WTC11 (cell line): ENCODE results near the gene MICAL3.

Source experiments
- ATF1 ChIP-seq: sonication (generic); formaldehyde crosslinking; IDR thresholded peaks from 2 replicates; pipeline ENCODE4 v1.8.1; 2023; ENCODE audit warnings: mild to moderate bottlenecking, moderate library complexity, missing genetic modification reagents
- HMGA2 ChIP-seq: fragments of 250-450 bp; sonication (Bioruptor Pico); IDR thresholded peaks from 2 replicates; pipeline ENCODE4 v1.4.0; 2021; ENCODE audit warnings: mild to moderate bottlenecking, moderate library complexity
- NFE2L1 ChIP-seq: sonication (generic); formaldehyde crosslinking; IDR thresholded peaks from 2 replicates; pipeline ENCODE4 v1.8.1; 2023; ENCODE audit warnings: missing genetic modification reagents
- RELA ChIP-seq: sonication (generic); formaldehyde crosslinking; IDR thresholded peaks from 2 replicates; pipeline ENCODE4 v1.8.1; 2022; ENCODE audit warnings: missing genetic modification reagents, mild to moderate bottlenecking, borderline replicate concordance
- SOX15 ChIP-seq: fragments of 250-450 bp; sonication (Bioruptor Pico); IDR thresholded peaks from 2 replicates; pipeline ENCODE4 v1.9.0; 2021; ENCODE audit warnings: mild to moderate bottlenecking
- TEAD1 ChIP-seq: sonication (generic); formaldehyde crosslinking; IDR thresholded peaks from 2 replicates; pipeline ENCODE4 v1.8.0; 2022; ENCODE audit warnings: mild to moderate bottlenecking, missing genetic modification reagents
- TP53 ChIP-seq: sonication (generic); formaldehyde crosslinking; IDR thresholded peaks from 2 replicates; pipeline ENCODE4 v1.8.1; 2023; ENCODE audit warnings: mild to moderate bottlenecking, missing genetic modification reagents
- ZNF121 ChIP-seq: sonication (generic); formaldehyde crosslinking; IDR thresholded peaks from 2 replicates; pipeline ENCODE4 v1.8.0; 2023; ENCODE audit warnings: missing genetic modification reagents
- ZNF317 ChIP-seq: sonication (generic); formaldehyde crosslinking; IDR thresholded peaks from 2 replicates; pipeline ENCODE4 v1.8.1; 2023; ENCODE audit warnings: low read depth, mild to moderate bottlenecking, moderate library complexity, missing genetic modification reagents, borderline replicate concordance
- ZNF396 ChIP-seq: fragments of 250-450 bp; sonication (Bioruptor Pico); IDR thresholded peaks from 2 replicates; pipeline ENCODE4 v1.8.0; 2021; ENCODE audit warnings: mild to moderate bottlenecking, moderate library complexity, borderline replicate concordance
- TF ChIP-seq, protein P1 (sequence below): fragments of 200-600 bp; IDR thresholded peaks from 2 replicates; pipeline ENCODE4 v1.8.0; 2022; ENCODE audit warnings: antibody characterized with exemption
- TF ChIP-seq, protein P2 (sequence below): sonication (generic); formaldehyde crosslinking; IDR thresholded peaks from 2 replicates; pipeline ENCODE4 v1.8.1; 2023; ENCODE audit warnings: mild to moderate bottlenecking, missing genetic modification reagents
- TF ChIP-seq, protein P3 (sequence below): sonication (generic); formaldehyde crosslinking; IDR thresholded peaks from 2 replicates; pipeline ENCODE4 v1.8.1; 2022; ENCODE audit warnings: low read depth, missing genetic modification reagents, borderline replicate concordance
- TF ChIP-seq, protein P4 (sequence below): sonication (generic); formaldehyde crosslinking; IDR thresholded peaks from 2 replicates; pipeline ENCODE4 v1.8.0; 2022; ENCODE audit warnings: mild to moderate bottlenecking, missing genetic modification reagents

DNA sequence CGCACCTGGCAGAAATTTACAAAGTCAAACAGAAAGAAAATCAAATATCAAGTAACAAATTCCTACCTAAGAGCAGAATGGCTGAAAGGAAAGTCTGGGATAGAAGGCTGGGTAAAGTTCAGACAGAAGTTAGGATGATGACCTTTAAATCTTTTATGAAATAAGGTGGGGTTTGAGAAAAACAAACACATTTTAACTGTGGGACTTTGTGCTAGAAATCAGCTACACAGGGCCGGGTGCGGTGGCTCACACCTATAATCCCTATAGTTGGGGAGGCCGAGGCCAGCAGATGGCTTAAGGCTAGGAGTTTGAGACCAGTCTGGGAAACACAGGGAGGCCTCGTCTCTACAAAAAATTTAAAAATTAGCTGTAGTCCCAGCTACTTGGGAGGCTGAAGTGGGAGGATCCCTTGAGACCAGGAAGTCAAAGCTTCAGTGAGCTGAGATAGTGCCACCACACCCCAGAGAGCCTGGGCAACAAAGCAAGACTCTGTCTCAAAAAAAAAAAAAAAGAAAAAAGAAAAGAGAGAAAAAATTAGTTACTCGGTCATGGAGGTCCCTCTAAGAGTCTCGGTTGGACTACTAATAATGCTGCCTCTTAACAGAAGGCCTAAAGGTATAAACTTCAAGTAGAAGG is 130.3 kb downstream of the MICAL3 start:
- TF ChIP-seq, protein P1, sequence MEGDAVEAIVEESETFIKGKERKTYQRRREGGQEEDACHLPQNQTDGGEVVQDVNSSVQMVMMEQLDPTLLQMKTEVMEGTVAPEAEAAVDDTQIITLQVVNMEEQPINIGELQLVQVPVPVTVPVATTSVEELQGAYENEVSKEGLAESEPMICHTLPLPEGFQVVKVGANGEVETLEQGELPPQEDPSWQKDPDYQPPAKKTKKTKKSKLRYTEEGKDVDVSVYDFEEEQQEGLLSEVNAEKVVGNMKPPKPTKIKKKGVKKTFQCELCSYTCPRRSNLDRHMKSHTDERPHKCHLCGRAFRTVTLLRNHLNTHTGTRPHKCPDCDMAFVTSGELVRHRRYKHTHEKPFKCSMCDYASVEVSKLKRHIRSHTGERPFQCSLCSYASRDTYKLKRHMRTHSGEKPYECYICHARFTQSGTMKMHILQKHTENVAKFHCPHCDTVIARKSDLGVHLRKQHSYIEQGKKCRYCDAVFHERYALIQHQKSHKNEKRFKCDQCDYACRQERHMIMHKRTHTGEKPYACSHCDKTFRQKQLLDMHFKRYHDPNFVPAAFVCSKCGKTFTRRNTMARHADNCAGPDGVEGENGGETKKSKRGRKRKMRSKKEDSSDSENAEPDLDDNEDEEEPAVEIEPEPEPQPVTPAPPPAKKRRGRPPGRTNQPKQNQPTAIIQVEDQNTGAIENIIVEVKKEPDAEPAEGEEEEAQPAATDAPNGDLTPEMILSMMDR: no peak
- TF ChIP-seq HMGA2 (CRISPR knock-in tag): no peak
- no peak for TF ChIP-seq ZNF317 (CRISPR knock-in tag)
- no peak for TF ChIP-seq RELA (CRISPR knock-in tag)
- no peak for TF ChIP-seq SOX15 (CRISPR knock-in tag)
- TF ChIP-seq, protein P2, sequence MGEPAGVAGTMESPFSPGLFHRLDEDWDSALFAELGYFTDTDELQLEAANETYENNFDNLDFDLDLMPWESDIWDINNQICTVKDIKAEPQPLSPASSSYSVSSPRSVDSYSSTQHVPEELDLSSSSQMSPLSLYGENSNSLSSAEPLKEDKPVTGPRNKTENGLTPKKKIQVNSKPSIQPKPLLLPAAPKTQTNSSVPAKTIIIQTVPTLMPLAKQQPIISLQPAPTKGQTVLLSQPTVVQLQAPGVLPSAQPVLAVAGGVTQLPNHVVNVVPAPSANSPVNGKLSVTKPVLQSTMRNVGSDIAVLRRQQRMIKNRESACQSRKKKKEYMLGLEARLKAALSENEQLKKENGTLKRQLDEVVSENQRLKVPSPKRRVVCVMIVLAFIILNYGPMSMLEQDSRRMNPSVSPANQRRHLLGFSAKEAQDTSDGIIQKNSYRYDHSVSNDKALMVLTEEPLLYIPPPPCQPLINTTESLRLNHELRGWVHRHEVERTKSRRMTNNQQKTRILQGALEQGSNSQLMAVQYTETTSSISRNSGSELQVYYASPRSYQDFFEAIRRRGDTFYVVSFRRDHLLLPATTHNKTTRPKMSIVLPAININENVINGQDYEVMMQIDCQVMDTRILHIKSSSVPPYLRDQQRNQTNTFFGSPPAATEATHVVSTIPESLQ (CRISPR knock-in tag): no peak
- TF ChIP-seq ZNF396 (CRISPR knock-in tag): no peak
- TF ChIP-seq ZNF121 (CRISPR knock-in tag): no peak
- TF ChIP-seq ATF1 (CRISPR knock-in tag): no peak
- no peak for TF ChIP-seq TEAD1 (CRISPR knock-in tag)
- no peak for TF ChIP-seq NFE2L1 (CRISPR knock-in tag)
- no peak for TF ChIP-seq TP53
- TF ChIP-seq, protein P3, sequence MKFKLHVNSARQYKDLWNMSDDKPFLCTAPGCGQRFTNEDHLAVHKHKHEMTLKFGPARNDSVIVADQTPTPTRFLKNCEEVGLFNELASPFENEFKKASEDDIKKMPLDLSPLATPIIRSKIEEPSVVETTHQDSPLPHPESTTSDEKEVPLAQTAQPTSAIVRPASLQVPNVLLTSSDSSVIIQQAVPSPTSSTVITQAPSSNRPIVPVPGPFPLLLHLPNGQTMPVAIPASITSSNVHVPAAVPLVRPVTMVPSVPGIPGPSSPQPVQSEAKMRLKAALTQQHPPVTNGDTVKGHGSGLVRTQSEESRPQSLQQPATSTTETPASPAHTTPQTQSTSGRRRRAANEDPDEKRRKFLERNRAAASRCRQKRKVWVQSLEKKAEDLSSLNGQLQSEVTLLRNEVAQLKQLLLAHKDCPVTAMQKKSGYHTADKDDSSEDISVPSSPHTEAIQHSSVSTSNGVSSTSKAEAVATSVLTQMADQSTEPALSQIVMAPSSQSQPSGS: no peak
- TF ChIP-seq, protein P4, sequence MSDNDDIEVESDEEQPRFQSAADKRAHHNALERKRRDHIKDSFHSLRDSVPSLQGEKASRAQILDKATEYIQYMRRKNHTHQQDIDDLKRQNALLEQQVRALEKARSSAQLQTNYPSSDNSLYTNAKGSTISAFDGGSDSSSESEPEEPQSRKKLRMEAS (CRISPR knock-in tag): no peak
